Right lung (tissue), 5 donors: ENCODE results near the gene SCAF1. TPM values are rescaled to one million over a fixed set of nuclear protein-coding genes. Genes with fewer than 3 reads are reported as not detected.

ENCODE experiments used
- DNase-seq, 2 donors: peaks; one replicate each; pipeline ENCODE4 v3.0.0-alpha.2; 2013
- polyA plus RNA-seq, 5 donors: library from polyadenylated mRNA; unstranded; fragments of 120-200 nt; gene quantifications; one replicate each; pipeline versions ENCODE4 v1.2.1 to v1.2.3, GENCODE V29; 2013; ENCODE audit warnings: inconsistent platforms in 1 of 5, low replicate concordance in 1 of 5; ENCODE audit not compliant: insufficient read length in 5 of 5, insufficient read depth in 1 of 5

Gene SCAF1
- polyA plus RNA-seq, 5 donors = 18.4 to 45.0 (median 31.3) TPM

- DNase-seq = peak; percentile 100
These were observed 1.7 kb upstream of the SCAF1 start, which contains the start of gene RRAS for GRCh38 chr19:49640113-49640898. TSS of gene RRAS (minus strand) at chr19:49640143. CDS start at chr19:49640098, 45 bp downstream.

DNA sequence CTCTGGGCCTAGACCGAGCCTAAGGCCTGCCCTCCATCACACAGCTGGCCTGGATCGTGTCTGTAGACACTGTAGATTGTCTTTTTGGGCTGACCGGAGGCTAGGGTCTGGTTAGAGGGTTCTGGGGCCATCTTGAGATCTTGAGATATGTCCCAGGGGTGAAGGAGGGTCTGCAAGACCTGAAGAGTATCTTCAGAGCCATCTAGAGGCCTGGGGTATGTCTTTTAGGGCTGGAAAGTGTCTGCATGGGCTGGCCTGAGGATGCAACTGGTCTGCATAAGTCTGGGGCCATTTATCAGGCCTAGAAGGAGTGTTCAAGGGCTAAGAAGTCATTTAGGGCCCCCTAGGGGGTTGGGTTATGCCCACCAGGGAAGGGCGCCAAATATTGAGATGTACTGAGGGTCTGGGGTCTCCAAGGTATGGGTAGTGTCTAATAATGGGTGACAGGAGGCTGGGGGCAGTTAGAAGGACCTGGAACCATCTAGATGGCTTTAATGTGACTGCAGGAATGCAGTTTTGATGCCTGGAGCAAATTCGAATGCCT lies 555 bp downstream of the SCAF1 start:
- DNase-seq = no peak

DNA sequence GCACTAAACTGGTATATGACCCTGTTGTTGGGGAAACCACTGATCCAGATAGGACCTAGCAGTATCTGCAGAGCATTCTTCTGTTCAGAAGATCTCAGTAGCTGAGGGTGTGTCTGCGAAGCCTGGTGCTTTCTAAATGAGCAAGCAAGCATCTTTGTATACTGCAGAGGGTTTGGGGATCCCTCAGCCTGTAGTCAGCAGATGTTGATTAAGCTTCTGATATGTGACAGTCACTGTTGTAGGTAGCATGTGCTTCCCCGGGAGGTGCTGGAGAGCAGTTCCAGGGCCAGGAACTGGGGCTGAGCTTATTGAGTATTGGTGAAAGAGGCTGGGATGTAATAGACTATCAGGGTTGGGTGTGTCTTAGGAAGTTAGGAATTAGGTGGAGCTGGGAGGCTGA lies 1.5 kb downstream of the SCAF1 start:
- no peak for DNase-seq

DNA sequence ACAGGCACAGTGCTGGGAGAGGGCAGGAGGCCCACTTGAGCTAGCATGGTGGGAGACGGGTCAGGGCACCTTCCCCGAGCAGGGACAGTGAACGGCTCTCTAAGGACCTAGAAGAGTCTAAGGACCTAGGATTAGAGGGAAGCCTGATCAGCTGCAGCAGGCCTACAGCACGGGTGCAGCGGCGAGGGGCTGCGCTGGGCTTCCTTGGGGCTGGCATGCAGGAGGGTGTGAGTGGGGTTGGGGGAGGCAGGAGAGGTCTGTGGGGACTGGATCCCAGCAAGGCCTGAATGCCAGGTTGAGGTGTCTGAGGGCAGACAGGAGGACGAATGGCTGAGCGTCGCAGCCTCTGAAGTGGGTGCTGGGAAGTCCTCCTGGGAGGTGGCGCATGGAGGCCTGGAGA lies 3.6 kb downstream of the SCAF1 start:
- DNase-seq = no peak

DNA sequence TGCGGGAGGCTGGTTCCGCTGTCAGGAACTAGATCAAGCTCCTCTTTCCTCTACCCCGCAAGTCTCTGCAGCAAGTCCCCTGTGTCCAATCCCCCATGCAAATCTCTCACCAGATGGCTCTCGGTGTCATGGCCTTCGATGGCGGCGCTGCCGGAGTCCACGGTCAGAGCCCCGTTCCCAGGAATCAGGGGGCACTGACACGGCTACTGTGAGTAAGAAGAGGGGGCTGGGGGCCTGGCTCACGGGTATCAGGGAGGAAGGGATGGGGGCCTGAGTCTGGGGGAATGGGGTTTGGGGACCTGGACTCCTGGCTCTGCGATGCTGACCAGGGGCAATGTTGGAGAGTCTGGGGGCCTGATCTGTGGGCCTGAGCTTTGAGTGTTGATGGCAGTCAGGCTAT lies 4.0 kb downstream of the SCAF1 start:
- no peak for DNase-seq

- DNase-seq = no peak
These were observed 4.6 kb downstream of the SCAF1 start for GRCh38 chr19:49646586-49646985.

DNA sequence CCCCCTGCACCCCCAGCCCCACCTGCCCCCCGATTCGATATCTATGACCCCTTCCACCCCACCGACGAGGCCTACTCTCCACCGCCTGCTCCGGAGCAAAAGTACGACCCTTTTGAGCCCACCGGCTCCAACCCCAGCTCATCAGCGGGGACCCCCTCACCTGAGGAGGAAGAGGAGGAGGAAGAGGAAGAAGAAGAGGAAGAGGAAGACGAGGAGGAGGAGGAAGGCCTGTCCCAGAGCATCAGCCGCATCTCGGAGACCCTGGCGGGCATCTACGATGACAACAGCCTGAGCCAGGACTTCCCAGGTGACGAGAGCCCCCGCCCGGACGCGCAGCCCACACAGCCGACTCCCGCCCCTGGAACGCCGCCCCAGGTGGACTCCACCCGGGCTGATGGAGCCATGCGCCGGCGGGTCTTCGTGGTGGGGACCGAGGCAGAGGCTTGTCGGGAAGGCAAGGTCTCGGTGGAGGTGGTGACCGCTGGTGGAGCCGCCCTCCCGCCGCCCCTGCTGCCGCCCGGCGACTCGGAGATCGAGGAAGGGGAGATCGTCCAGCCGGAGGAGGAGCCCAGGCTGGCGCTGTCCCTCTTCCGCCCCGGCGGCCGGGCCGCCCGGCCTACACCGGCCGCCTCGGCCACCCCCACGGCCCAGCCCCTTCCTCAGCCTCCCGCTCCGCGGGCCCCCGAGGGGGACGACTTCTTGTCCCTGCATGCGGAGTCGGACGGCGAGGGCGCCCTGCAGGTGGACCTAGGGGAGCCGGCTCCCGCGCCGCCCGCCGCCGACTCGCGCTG lies 9.2 kb downstream of the SCAF1 start:
- DNase-seq = no peak

GRCh38 chr19:49651820-49652550 lies 10.0 kb downstream of the SCAF1 start:
- DNase-seq = no peak

- no peak for DNase-seq
These were observed 10.8 kb downstream of the SCAF1 start for GRCh38 chr19:49652551-49653465.

GRCh38 chr19:49653466-49653806 lies 11.4 kb downstream of the SCAF1 start:
- DNase-seq = no peak

GRCh38 chr19:49654581-49654980 lies 12.6 kb downstream of the SCAF1 start:
- no peak for DNase-seq

DNA sequence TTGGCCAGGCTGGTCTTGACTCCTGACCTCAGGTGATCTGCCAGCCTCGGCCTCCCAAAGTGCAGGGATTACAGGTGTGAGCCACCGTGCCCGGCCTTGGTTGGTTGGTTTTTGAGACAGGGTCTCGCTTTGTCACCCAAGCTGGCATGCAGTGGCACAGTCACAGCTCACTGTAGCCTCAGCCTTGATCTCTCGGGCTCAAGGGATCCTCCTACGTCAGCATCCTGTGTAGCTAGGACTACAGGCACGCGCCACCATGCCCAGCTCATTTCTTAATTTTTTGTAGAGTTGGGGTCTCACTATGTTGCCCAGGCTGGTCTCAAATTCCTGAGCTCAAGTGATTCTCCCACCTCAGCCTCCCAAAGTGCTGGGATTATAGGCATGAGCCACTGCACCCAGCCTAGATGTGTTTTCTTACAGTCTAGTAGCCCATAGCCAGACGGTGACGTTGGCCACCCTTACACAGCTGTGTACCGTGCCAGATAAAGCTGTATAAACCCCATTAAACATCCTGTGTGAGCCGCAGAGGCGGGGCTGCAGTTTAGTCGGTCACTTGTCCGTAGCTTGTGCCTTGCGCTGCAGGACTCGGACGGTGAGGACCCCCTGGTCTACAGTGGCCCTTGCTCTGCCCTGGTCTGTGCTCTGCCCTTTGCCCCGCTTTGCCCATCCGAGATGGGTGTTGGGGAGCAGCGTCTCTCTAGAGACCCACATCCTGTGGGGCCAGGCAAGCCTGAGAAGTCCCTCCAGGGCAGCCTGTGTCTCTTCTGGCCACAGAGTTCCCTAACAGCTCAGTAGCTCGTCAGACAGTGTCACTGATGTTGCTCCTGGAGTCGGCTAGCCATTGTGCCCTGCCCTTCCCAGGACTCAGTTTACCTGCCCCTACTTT lies 13.8 kb downstream of the SCAF1 start:
- DNase-seq = no peak

DNA sequence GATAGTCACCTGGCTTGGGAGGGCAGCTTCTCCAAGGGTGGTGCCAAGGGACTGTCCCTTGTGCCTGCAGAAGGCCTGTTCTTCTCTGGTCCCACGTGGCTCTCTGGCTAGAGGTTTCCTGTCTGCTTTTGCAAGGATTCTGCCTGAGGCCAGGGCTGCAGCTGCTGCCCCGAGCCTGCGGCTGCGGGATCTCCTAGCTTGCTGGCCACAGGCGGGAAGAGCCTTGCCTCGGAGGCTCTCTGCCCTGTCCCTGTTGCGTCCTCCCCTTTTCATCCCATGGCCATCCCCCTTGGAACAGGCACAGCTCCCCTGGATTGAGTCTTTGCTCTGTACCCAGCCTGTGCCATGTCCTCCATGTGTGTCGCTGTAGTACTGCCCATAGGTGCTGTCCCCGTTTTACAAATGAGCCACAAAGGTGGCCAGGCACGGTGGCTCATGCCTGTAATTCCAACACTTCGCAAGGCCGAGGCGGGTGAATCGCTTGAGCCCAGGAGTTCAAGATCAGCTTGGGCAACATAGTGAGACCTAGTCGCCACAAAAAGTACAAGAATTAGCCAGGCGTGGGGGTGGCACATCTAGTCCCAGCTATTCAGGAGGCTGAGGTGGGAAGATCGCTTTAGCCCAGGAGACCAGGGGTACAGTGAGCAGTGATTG lies 14.6 kb downstream of the SCAF1 start:
- no peak for DNase-seq

GRCh38 chr19:49657493-49658138 lies 15.6 kb downstream of the SCAF1 start:
- no peak for DNase-seq

- DNase-seq = no peak
These were observed 16.1 kb downstream of the SCAF1 start for GRCh38 chr19:49658139-49658517.

DNA sequence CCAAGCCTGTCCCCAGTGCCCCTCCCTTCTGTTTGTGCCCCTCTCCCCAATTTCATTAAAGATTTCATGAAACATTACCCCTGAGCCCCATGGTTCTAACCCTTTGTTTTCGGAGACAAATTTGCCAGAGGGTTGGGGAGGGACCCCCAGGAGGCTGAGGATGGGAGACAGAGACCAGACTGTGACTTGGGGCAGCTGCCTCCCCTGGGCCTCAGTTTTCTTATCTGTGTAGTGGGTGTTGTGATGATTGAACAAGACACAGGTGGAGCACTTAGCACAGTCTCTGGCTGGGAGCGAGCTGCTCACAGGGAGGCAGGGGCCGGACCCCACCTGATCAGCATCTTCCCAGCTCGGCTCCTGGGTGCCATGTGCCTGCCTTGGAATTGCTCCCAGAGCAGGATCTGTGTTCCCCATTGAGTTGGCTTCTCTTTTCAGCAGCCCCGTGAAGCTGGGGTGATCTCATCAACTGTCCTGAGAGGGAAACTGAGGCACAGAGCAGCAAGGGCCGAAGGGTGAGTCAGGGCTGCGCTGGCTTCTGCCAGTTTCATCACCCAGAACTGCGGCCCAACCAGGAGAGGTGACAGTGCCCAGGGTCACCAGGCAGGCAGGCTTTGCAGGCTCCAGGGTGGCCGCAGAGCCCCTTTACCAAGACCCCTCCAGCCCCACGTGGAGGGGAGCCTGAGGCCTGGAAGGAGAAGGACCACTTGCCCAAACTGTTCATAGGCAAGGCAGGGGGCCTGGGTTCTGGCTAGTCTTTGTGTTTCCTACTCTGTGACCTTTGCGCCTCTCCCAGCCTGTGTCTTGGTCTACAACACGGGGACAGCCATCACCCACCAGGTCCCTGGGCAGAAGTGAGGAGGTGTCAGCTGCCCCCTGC lies 16.8 kb downstream of the SCAF1 start:
- DNase-seq = no peak

- DNase-seq = no peak
These were observed 18.4 kb downstream of the SCAF1 start for GRCh38 chr19:49660338-49660961.
